HT-29 (cell line): ENCODE measurements around the gene GGT1. TPM values are rescaled to one million over a fixed set of nuclear protein-coding genes. Genes with fewer than 3 reads are reported as not detected.
A peak's percentile ranks its signal among the peaks of the same experiment; 100 is the strongest.
"Not testable (repeated sequence)": the region's sequence is repeated elsewhere in the genome, so short reads cannot be mapped to it uniquely, and the experiment has no call there.

Experiments used
- DNase-seq: peaks from one replicate; pipeline ENCODE4 v3.0.0-alpha.2; 2015; ENCODE audit warnings: low spot score
- total RNA-seq: library from RNA; depleted of rRNA; stranded (reverse); fragments of >200 nt; shearing (Covaris generic); gene quantifications from 2 replicates; pipeline ENCODE4 v1.2.3, GENCODE V29; 2014; rRNA removed

The GGT1 gene
- total RNA-seq: 15.1 and 27.1 TPM in 2 replicates

DNA sequence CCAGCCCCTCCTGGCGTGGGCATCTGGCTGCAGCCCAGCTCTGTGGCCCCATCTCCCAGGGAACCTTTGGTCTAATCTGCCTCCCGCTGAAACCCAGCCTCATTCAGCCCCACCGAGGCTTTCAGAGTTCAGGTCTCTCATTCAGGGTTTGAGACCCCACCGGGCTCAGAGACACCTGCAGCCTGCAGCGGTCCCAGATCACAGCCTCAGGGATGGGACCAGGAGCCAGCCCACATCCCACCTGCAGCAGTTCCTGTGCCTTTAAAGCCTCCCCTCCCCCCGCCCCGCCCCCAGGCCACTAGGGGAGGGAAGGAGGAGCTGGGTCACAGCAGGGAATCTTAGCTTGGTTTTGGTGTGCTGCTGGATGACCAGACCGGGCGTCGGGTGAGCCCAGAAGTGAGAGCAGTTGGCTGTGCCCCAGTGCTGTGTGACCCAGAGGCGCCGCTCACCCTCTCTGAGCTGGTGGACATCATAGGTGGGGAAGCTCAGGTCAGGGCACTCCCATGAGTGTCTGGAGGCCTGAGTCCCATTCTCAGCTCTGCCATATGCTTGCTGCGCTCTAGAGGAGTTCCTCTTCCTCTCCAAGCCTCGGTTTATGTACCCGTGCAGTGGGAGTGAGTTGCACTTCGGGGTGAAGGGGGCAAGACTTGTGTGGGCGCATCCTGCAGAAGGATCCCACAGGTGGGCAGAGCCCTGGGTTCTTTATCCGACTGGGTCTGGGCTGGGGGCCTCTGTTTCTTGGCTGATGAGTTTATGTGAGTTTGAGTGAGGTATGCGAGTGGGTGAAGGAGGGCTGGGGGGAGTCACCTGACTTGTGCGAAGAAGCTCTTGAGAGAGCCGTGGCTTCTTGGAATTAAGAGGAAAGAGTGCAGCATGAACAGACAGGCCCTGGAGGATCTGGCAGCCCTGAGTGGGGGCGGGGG, at the start of gene GGT1:
Gene GGT1 (plus strand): TSS at position 347 of the 923 bp plus-strand sequence. CDS start 7,889 bp downstream, outside the sequence.
- DNase-seq: not testable (repeated sequence)

DNA sequence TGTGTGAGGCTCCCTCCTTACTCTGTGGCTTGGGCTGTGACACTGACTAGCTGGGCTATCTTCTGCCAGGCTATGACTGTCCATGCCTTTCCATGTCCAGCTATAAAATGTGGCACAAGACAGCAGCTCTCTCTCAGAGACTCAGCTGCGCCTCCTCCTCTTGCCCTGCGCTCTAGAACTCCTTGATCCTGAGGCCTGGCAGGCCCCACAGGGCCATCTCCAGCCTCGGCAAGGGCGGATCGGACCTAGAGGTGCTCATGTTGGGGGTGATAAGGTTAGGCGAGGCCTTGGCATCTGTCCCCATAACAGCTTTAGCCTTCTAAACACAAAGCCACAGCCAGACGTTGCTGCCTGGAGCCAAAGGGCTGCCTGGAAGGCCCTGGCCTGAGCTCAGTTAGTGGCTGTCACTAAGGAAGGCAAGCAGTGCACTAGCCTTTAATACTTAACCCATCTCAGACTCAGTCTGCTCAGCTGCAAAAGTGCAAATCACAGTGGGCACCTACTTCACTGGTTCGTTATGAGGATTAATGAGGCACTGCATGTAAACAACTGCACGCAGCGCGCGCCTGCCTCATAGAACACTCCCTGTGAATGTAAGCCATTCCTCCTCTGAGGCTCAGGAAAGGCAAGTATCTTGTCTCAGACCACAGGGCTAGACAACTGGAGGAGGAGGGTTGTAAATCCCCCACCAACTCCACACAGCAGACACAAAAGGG, 49.2 kb upstream of the GGT1 start:
- no peak for DNase-seq

DNA sequence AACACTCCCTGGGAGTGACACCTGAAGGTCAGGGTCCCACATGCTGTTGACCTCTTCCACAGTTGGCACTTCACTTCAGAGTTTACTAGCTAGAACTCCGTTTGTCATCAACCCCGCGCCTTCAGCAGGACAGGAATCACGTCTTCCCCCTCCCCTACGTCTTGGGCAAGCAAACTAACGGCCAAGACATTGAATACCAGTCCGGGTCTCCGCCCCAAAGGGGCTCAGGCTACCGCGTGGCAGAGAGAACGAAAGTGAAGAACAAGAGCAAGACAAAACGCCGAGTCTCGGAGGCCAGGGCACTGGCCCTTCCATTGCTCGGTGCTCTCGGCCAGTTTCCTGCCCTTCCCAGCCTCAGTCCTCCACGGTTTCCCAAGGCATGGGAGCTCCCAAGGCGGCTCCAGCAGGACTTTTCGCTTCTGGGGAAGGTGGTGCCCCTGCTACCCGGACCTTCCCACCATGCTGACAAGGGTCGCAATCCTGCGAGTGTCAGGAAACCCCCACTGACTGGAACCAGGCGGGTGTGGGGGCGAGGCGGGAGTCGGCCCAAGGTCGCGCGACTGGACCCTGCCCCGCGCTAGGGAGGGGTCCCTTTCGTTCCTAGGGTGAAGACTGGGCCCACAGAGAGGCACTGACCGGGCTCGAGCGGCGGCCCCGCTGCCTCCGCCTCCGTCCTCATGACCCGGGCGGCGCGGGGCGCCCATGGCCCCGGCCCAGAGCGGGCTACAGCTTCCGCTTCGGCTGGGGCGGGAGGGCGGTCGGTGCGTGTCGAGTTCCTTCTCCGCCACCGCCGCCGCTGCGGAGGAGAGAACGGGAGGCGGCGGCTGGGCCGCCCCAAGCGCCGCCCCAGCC, 48.5 kb upstream of the GGT1 start, which contains the start of gene GUCD1:
Gene GUCD1 (minus strand): TSS at position 826 of the 852 bp plus-strand sequence. CDS start 147 bp downstream, at position 679.
- DNase-seq: peak; percentile 18

DNA sequence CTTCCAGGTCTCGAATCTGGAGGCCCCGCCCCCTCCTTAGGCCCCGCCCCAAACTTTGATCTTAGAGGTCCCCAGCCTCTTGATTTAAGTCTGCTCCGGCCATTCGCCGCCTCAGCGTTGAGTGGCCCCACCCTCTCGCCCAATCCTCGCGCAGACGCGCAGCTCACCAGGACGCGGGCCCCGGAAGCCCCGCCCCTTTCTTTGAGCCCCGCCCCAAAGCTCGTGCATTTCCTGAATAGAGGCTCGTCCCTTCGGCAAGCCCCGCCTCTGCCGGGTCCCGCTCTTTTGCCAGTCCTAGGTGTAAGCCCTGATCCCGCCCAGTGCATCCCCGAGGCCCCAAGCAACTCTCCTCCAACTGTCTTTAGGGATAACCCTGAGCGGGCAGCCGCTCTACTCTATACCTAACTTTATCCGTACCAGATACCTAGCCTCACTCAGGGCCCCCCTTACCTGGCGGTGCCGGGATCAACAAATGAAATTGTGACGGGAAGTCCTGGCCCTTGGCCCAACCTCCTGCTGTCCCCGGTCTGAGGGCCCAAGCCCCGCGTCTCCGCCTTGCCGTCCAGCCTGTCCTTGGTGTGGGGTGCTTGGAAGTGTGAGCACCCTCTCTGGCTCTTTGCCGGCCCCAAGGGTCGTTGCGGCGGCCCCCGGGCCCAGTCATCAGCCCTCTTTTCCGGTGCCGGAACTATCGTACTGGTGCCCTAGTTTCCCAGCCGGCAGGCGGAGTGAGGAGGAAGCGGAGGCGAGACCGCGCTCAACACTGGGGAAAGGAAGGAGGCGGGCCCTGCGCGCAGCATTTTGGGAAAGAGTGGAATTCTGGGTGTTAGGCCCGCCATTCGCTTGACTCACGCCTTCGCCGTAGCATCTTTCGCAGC, 47.6 kb upstream of the GGT1 start, which contains the start of gene SNRPD3:
Gene SNRPD3 (plus strand): TSS at position 835 of the 875 bp plus-strand sequence. CDS start 1,676 bp downstream, outside the sequence.
- peak; percentile 96 for DNase-seq

DNA sequence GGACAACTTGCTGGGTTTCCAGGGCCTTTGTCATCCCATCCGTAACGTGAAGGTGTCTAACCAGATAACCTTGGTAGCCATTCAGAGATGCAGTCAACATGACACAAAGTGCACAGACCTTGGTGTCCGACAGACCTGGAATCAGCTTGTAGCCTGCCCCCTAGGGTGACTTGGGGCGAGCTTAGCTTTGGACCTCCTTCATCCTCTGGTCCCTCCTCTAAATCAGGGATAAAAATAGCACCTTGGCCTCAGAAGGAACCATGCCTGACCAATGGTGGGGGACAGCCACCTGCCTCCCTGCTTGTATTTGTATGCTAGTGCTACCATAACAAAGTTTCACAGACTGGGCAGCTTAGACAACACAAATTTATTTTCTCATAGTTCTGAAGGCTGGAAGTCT, 43.5 kb upstream of the GGT1 start:
- DNase-seq: no peak

DNA sequence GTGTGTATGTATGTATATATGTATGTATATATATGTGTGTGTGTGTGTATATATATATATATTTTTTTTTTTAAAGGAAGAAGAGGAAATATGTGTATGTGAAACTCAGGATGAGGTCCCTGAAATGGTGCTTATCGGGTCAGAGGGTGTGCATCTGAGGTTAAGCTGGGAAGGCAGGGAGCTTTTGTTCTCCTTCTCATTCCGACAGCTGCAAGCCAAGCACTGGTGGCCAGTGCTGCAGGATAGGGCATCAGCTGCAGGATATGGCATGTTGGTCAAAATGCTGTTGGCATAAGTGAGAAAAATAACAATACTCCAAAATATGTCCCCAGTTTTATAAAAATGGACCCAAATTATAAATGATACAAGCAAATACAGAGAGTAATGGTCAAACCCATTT, 39.7 kb upstream of the GGT1 start:
- DNase-seq: no peak

DNA sequence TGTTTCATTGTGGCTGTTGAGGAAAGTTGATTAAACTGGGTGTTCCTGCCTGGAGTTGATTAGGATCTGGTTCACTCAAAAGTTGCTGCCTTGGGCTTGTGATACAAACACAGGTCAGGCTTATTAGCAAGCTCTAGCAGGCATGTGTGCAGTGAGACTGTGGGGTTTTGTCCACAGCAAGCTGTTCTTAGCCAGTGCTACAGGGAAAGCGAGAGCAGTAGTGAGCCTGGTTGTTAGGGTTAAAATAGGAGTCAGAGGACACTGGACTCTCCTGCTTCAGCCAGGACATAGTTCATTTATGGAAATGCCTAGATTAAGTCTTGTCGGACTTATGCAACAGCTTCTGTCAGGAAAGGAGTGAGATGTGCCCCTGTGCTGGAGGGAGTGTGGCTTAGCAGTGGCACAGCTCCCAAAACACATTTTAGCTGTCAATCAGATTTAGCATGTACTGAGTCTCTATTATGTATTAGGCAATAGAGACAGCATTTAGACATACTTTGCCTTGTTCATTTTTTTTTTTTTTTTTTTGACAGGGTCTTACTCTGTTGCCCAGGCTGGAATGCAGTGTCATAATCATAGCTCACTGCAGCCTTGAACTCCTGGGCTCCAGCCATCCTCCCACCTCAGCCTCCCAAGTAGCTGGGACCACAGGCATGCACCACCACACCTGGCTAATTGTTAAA, 38.5 kb upstream of the GGT1 start:
- DNase-seq: no peak

DNA sequence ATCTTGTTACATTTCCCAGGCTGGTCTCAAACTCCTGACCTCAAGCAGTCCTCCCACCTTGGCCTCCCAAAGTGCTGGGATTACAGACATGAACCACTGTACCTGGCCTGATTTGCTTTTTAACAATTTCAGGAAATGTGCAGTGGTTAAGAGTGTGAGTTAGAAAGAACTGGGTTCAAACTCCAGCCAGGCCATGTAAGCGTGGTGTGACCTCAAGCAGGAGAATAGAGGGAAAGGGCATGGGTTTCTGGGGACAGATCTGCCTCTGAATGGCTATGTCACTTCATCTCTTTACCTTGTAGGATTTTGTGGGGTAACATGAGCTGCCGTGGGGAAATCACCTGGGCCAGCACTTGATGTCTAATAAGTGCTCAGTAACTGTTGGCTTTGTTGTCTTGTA, 37.9 kb upstream of the GGT1 start:
- DNase-seq: no peak

DNA sequence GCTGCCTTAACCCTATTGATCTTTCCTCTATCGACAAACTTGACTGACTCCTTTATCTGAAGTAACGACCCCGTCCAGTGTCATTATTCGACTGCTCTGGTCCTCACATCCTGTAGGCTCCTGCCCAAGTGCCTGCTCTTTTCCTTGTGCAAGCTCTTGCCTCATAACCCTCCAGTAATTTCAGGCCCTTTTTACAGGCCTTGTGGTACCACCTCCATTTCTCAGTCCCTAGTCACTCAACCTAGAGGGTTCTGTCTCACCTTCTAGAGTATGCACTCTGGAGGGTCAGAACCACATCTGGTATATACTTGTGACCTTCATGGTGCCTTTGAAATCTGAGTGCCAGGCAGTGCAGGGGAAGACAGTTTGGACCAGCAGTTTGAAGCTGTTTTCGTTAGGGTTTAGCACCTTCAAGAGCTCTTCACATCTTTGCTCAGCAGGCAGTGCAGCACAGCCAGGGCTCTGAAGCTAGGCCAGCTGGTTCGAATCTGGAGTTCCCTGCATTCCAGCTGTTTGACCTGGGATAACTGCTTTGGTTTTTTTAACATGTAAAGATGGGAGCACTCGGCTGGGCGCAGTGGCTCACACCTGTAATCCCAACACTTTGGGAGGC, 36.0 kb upstream of the GGT1 start:
- DNase-seq: no peak

DNA sequence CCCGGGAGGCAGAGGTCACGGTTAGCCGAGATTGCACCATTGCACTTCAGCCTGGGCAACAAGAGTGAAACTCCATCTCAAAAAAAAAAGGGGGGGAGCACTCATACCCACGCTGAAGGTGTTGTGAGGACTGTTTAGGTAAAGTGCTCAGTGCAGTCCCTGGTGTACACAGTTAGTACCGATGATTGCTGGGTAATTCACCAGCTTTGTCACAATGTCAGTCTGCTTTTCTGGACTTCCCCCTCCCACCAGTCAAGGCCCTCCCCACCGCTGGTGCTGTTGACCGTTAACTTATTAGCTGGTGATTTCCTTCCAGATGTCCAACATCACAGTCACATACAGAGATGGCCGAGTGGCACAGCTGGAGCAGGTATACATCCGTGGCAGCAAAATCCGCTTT, 35.3 kb upstream of the GGT1 start:
- no peak for DNase-seq

DNA sequence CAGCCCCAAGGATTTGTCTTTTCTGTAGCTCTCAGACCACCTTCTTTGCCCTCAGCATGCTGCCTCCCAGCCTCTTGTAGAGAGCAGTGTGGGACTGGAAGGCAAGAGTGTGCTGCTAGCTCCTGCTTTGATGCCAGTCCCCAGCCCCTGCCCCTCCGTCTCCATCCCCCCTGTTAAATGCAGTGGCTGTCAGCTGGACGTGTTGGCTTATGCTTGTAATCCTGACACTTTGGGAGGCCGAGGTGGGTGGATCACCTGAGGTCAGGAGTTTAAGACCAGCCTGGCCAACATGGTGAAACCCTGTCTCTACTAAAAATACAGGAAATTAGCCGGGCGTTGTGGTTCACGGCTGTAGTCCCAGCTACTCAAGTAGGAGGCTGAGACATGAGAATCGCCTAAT, 31.7 kb upstream of the GGT1 start:
- DNase-seq: no peak

DNA sequence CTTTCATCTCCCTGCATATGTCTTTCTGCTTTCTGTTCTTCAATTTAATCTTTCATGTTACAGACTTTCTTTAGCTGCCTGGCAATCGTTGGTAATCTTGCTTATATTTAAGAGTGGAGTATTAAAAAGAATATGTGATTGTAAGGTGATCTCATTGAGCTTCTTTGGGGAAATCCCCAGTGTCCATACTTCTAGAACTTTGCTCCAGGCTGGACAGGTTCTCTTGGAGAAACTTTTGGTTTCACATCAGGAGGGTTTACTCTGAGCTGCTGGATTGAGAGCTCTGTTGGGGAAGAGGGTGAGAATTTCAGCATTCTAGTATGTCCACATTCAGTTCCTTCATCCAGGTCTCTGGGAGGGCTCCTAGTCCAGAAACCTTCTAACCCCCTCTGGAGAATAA, 26.2 kb upstream of the GGT1 start:
- no peak for DNase-seq

DNA sequence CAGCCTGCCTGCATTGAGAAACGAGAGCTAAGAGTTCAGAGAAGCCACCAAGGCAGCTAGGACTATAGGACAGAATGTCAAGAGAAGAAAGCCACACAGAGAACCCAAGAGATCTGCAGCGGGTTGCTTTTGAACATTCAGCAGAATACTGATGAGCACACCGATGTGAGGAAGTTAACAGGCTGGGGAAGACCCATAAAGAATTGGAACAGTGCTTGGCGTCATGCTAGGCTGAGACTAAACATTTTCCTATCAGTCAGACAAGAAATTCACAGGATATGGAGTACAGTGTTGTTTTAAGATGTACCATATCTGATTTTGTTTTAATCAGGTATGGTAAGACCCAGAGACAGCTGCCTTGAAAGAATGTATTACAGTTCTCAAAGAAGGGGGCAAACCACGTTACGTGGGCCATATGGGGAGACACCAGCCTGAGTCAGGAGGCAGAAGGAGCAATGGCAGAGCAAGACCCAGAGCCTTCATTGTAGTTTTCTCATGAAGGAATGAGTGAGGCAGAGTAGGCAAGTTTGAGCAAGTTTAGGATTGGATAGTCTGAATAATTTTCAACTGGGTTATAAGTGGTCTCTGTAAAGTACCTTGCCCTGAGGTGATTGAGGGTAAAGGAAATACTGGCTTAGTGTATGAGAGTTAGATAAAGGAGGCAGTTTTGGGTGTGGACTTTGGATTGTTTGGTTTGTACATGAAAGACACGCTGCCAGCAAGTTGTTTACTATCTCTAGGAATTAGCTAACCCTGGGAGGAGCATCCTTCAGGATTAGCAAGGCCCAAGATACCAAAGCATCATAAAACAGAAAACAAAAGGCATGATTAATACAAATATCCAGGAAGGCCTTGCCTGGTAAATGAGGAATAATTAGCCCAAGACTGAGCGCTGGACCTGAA, 24.4 kb upstream of the GGT1 start:
- peak; percentile 43 for DNase-seq

DNA sequence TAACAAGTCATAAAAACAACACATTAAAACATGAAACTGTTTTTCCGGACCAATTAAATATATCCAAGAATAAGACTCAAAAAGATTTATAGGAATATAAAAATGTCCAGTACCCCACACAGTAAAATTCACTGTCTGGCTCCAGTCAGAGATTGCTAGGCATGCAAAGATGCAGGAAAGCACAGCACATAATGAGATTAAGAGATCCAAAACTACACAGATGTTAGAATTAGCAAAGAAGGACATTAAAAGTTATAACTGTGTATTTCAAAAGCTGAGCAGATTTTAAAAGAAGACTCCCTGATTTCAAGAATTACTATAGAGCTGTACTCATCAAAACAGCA, 23.8 kb upstream of the GGT1 start:
- DNase-seq: no peak

DNA sequence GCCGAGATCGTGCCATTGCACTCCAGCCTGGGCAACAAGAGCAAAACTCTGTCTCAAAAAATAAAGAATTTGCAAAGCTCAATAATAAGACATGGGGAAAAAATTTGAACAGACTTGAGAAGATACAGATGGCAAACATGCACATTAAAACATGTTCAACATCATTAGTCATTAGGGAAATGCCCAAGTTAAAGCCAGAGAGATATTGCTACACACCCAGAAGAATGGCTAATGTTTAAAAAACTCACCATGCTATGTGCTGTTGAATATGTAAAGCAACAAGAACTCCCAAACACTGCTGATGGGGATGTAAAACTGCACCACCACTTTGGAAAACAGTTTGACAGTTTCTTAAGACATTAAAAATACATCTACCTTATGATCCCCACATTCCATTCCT, 22.7 kb upstream of the GGT1 start:
- no peak for DNase-seq

DNA sequence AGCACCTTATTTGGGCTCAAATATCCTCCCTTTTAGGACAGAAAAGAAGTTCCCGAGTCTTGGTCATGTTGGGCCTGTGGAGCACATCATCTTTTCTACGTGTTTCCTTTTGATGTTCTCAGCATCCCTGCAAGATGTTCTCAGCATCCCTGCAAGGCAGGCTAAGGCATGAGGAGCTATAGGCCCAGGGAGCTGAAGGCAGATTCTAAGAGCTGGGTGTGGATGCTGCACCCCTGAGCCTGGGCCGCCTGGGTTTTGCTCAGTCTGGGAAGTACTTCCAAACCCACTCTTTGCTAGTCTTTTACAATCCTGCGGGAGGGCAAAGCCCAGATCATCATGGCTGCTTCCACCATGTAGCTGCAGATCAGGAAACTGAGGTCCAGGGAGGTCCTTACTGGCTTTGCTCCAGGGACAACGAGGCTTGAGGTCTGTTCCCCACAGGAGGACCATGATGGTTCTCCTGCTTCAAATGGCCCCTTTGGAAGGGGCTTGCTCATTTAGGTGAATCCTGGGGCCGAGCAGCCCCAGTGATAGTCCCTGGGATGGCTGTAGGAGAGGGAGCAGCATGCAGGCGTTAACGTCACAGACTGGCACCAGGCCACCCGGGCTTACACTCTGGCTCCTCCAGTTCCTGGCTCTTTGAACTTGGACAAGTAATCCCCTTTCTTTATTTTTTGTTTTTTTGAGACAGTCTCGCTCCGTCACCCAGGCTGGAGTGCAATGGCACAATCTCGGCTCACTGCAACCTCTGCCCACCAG, 20.8 kb upstream of the GGT1 start:
- no peak for DNase-seq

DNA sequence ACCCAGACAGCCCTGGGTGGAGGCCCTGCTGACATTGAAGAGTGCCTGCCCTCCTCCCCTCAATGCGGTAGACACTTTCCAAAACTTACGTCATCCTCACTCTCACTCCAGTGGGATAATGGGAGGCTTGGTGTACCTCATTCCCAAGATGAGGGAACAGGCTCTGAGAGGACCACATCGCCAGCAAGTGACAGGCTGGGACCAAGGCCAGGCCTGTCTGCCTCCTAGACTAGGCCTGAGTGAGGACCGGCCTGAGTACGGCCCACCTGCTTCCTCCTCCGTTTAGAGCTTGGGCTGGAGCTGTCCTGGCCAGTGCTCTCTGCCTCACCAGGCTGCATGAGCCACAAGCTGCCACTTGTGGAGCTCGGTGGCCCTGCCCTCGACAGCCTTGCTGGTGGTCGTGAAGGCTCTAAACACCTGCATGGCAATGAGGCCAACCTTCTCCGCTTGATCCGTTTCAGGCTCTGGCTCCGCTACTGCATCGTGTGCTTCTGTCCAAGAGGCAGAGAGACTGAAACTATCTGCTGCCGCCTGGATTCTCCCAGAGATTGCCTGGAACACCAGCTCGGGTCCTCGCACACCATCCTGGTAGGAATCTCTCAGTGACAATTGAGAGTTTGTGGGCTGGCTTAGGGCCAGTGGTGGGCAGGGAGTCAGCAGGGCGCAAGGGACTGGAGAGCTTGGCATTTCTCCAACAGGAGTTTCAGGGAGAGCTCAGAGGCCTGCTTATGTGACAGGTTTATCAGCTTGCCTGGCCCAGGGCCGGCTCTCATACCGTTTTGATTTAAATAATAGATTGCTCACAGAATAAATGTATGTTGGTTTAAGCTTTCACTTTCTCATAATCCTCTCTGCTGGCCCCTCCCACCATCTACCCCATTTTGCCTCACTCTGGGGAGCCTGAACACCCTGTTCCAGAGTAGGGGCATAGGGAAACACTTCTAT, 19.5 kb upstream of the GGT1 start:
- peak; percentile 49 for DNase-seq
